Diencephalon (tissue), 1 donor: Measurements from ENCODE around the gene ZSCAN5A. TPM values are rescaled to one million over a fixed set of nuclear protein-coding genes. Genes with fewer than 3 reads are reported as not detected.

ENCODE experiments used
- small RNA-seq: library from RNA; depleted of rRNA; stranded (forward); fragments of <200 nt; gene quantifications from one replicate; pipeline ENCODE3, GENCODE V24; 2014
- total RNA-seq: library from RNA; depleted of rRNA; stranded (reverse); fragments of >200 nt; gene quantifications from one replicate; pipeline ENCODE4 v1.2.3, GENCODE V29; 2014

ZSCAN5A gene
- total RNA-seq: 8.8 TPM

GRCh38 chr19:56314381-56315076, at the start of gene ZSCAN5A:
Gene ZSCAN5A, minus strand, starts transcription at chr19:56314839. Its CDS starts 89,793 bp downstream, at chr19:56225046.

GRCh38 chr19:56272161-56272798, 42.4 kb downstream of the ZSCAN5A start, which contains the start of gene EDDM13:
Gene EDDM13, plus strand, starts transcription at chr19:56272748. Its CDS starts 87 bp downstream, at chr19:56272835.

DNA sequence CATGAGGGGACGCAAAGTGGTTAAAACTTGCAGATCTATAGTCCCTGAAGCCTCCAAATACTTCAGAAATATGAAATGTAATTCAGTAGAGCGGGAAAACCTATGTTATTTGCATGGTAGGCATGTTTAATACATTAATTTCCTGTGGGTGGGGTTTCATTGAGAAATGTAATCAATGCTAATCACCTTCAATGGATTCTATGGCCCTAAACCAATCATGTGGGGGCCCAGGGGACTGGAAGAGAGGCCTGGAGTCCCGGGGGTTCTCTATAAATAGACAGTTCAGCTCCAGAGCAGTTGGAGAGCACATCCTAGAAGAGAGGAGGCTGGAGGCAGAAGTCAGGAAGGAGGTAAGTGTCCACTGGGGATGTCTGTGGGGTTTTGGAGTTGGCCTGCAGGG, 112.7 kb downstream of the ZSCAN5A start, which contains the start of gene ZSCAN5C:
Gene ZSCAN5C, plus strand, starts transcription at position 301 of the 400 bp plus-strand sequence. CDS start 3,641 bp downstream, outside the sequence.

GRCh38 chr19:56197646-56198045, 117.0 kb downstream of the ZSCAN5A start, which contains the start of gene ZSCAN5B:
Gene ZSCAN5B, minus strand, starts transcription at chr19:56197783. Its CDS starts 4,731 bp downstream, at chr19:56193052.

GRCh38 chr19:56175861-56176307, 138.8 kb downstream of the ZSCAN5A start, which contains the start of gene GALP:
Gene GALP, plus strand, starts transcription at chr19:56176008. Its CDS starts 1,101 bp downstream, at chr19:56177109.

Small RNAs within 50 kb of the gene (small RNA-seq; reads per million reads assigned to genes)
- gene RF00019: not detected

Other genes with a start within 250 kb of the ZSCAN5A start
- gene ZNF787, start 193.5 kb downstream of the ZSCAN5A start, total RNA-seq: 16.1 TPM
- 12.5 TPM for gene ZNF444, start 173.6 kb downstream of the ZSCAN5A start, total RNA-seq
- not detected for gene GALP, start 138.8 kb downstream of the ZSCAN5A start, total RNA-seq
- not detected for gene ZSCAN5B, start 117.1 kb downstream of the ZSCAN5A start, total RNA-seq
- gene ZSCAN5C, start 112.6 kb downstream of the ZSCAN5A start, total RNA-seq: not detected
- gene EDDM13, start 42.1 kb downstream of the ZSCAN5A start, total RNA-seq: not detected
- gene ZNF582, start 78.7 kb upstream of the ZSCAN5A start, total RNA-seq: 6.7 TPM
- 44.5 TPM for gene ZNF583, start 89.5 kb upstream of the ZSCAN5A start, total RNA-seq
- gene ZNF667, start 162.5 kb upstream of the ZSCAN5A start, total RNA-seq: 27.7 TPM
- gene ZNF471, start 193.0 kb upstream of the ZSCAN5A start, total RNA-seq: 21.5 TPM
- gene ZFP28, start 224.1 kb upstream of the ZSCAN5A start, total RNA-seq: 32.5 TPM